Neural cell (in vitro differentiated cells): ENCODE measurements around the gene NUDT12. TPM values are rescaled to one million over a fixed set of nuclear protein-coding genes. Genes with fewer than 3 reads are reported as not detected.

Source experiments
- H2AFZ ChIP-seq: fragments of 200-600, 300-800 bp; sonication (generic), shearing (Covaris generic); 2 replicates; pipeline ENCODE4 v1.6.0; 2014; ENCODE audit warnings: low read depth, mild to moderate bottlenecking, antibody characterized with exemption, low read length, moderate library complexity
- H3F3A ChIP-seq: fragments of 200-600 bp; shearing (Covaris generic); 2 replicates; pipeline ENCODE4 v1.6.1; 2016; ENCODE audit warnings: mild to moderate bottlenecking, moderate library complexity, mixed read lengths, antibody characterized with exemption, low read length; ENCODE audit not compliant: insufficient read depth, poor library complexity, severe bottlenecking
- H3K27ac ChIP-seq: fragments of 200-600, 300-800 bp; sonication (generic), shearing (Covaris generic); 2 replicates; pipeline ENCODE4 v1.5.1; 2014; ENCODE audit warnings: mild to moderate bottlenecking, low read length, moderate library complexity
- H3K27me3 ChIP-seq: fragments of 300-800, 200-600 bp; sonication (generic), shearing (Covaris generic); 2 replicates; pipeline ENCODE4 v1.6.0; 2014; ENCODE audit warnings: mild to moderate bottlenecking, low read depth, low read length, moderate library complexity; ENCODE audit not compliant: insufficient read depth
- H3K36me3 ChIP-seq: fragments of 300-800, 200-600 bp; sonication (generic), shearing (Covaris generic); 2 replicates; pipeline ENCODE4 v1.5.1; 2014; ENCODE audit warnings: mild to moderate bottlenecking, antibody characterized with exemption, low read length, moderate library complexity; ENCODE audit not compliant: insufficient read depth
- H3K4me2 ChIP-seq: fragments of 300-800, 200-600 bp; sonication (generic), shearing (Covaris generic); 2 replicates; pipeline ENCODE4 v1.6.0; 2014; ENCODE audit warnings: mild to moderate bottlenecking, low read length
- H3K4me3 ChIP-seq: fragments of 300-800, 200-600 bp; sonication (generic), shearing (Covaris generic); 2 replicates; pipeline ENCODE4 v1.5.1; 2014; ENCODE audit warnings: mild to moderate bottlenecking, low read length, moderate library complexity
- H3K79me2 ChIP-seq: fragments of 200-600 bp; shearing (Covaris generic); replicated peaks from 2 replicates; pipeline ENCODE4 v1.6.0; 2014; ENCODE audit warnings: mild to moderate bottlenecking, low read length, moderate library complexity; ENCODE audit not compliant: insufficient read depth
- H3K9ac ChIP-seq: fragments of 300-800, 200-600 bp; sonication (generic), shearing (Covaris generic); 2 replicates; pipeline ENCODE4 v1.6.1; 2016; ENCODE audit warnings: mild to moderate bottlenecking, low read length, mixed read lengths
- H3K9me2 ChIP-seq: fragments of 200-600 bp; shearing (Covaris generic); 2 replicates; pipeline ENCODE4 v1.6.1; 2016; ENCODE audit warnings: mild to moderate bottlenecking, low read length, mixed read lengths; ENCODE audit not compliant: insufficient read depth
- H3K9me3 ChIP-seq: fragments of 200-600, 300-800 bp; sonication (generic), shearing (Covaris generic); 2 replicates; pipeline ENCODE4 v1.6.1; 2016; ENCODE audit warnings: mild to moderate bottlenecking, mixed run types, low read length, moderate library complexity, mixed read lengths
- H4K20me1 ChIP-seq: fragments of 200-600 bp; shearing (Covaris generic); 2 replicates; pipeline ENCODE4 v1.6.1; 2016; ENCODE audit warnings: mild to moderate bottlenecking, mixed run types; ENCODE audit not compliant: insufficient read depth
- CTCF ChIP-seq: fragments of 450-650 bp; IDR thresholded peaks from 2 replicates; pipeline ENCODE4 v1.5.1; 2014; ENCODE audit warnings: antibody characterized with exemption, mild to moderate bottlenecking, moderate library complexity; ENCODE audit not compliant: poor library complexity, severe bottlenecking
- EP300 ChIP-seq: fragments of 450-650 bp; conservative IDR thresholded peaks from 2 replicates; pipeline ENCODE4 v1.6.1; 2014; ENCODE audit warnings: antibody characterized with exemption, mild to moderate bottlenecking, moderate library complexity; ENCODE audit not compliant: poor library complexity, severe bottlenecking
- EZH2 ChIP-seq: fragments of 200-600, 300-800 bp; shearing (Covaris generic), sonication (generic); IDR thresholded peaks from 2 replicates; pipeline ENCODE4 v1.6.1; 2014; ENCODE audit warnings: antibody characterized with exemption, low read length, borderline replicate concordance, mild to moderate bottlenecking; ENCODE audit not compliant: insufficient read depth, poor library complexity, severe bottlenecking
- MXI1 ChIP-seq: fragments of 450-650 bp; conservative IDR thresholded peaks from 2 replicates; pipeline ENCODE4 v1.6.1; 2014; ENCODE audit warnings: antibody characterized with exemption, mild to moderate bottlenecking; ENCODE audit not compliant: poor library complexity, severe bottlenecking
- POLR2AphosphoS5 ChIP-seq: IDR thresholded peaks from 2 replicates; pipeline ENCODE4 v1.6.1; 2012
- RAD21 ChIP-seq: fragments of 450-650 bp; conservative IDR thresholded peaks from 2 replicates; pipeline ENCODE4 v1.6.1; 2014; ENCODE audit warnings: antibody characterized with exemption, mild to moderate bottlenecking, moderate library complexity
- REST ChIP-seq: IDR thresholded peaks from 2 replicates; pipeline ENCODE4 v1.6.1; 2012; ENCODE audit warnings: borderline replicate concordance
- SMC3 ChIP-seq: fragments of 450-650 bp; conservative IDR thresholded peaks from 2 replicates; pipeline ENCODE4 v1.6.1; 2014; ENCODE audit warnings: antibody characterized with exemption, mild to moderate bottlenecking, moderate library complexity; ENCODE audit not compliant: poor library complexity
- TAF1 ChIP-seq: IDR thresholded peaks from 2 replicates; pipeline ENCODE4 v1.6.1; 2012; ENCODE audit warnings: low read depth
- polyA plus RNA-seq: library from polyadenylated mRNA; depleted of rRNA; stranded (reverse); fragments of >200 nt; gene quantifications from 2 replicates; pipeline ENCODE4 v1.2.3, GENCODE V29; 2014

NUDT12 gene
- polyA plus RNA-seq, 1 donor from 2014 or later: 22.8 TPM

GRCh38 chr5:103569313-103570060 is 6.9 kb upstream of the NUDT12 start:
- no peak overlapping the region for H3K27ac ChIP-seq
- TF ChIP-seq POLR2AphosphoS5 (no peak), EZH2 (no peak), RAD21 (no peak), SMC3 (no peak), REST (no peak)
- H3K4me3 ChIP-seq: no peak overlapping the region
- no peaks in the 10 kb centered on the region for H3K36me3 ChIP-seq
- no peaks in the 10 kb centered on the region for H4K20me1 ChIP-seq
- H3K4me2 ChIP-seq: no peak overlapping the region
- H3K27me3 ChIP-seq: no peaks in the 10 kb centered on the region
- no peak overlapping the region for H3K9ac ChIP-seq
- no peaks in the 10 kb centered on the region for H3K79me2 ChIP-seq
- H2AFZ ChIP-seq: no peak overlapping the region
- no peaks in the 10 kb centered on the region for H3K9me2 ChIP-seq
- no peaks in the 10 kb centered on the region for H3K9me3 ChIP-seq
- no peaks in the 10 kb centered on the region for H3F3A ChIP-seq

DNA sequence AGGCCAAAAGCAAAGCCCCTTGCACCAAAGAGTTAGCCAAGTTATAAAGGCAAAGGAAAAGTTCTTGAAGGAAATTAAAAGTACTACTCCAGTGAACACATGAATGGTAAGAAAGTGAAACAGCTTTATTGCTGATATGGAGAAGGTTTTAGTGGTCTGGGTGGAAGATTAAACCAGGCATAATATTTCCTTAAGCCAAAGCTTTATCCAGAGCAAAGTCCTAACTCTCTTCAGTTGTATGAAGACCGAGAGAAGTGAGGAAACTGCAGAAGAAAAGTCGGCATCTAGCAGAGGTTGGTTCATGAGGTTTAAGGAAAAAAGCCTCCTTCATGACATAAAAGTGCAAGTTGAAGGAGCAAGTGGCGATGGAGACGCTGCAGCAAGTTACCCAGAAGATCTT is 3.1 kb upstream of the NUDT12 start:
- H3K4me2 ChIP-seq: no peak overlapping the region
- no peaks in the 10 kb centered on the region for H3K36me3 ChIP-seq

More for the DNA sequence above, 3.1 kb upstream of the NUDT12 start:
- Histone ChIP-seq H2AFZ (no peak overlapping the region), H3F3A (no peaks in the 10 kb centered on the region), H3K27me3 (no peaks in the 10 kb centered on the region), H3K9me2 (no peaks in the 10 kb centered on the region), H3K79me2 (peaks cover 8% of the 10 kb centered on the region), H3K27ac (no peak overlapping the region), H3K9ac (no peak overlapping the region), H3K4me3 (no peak overlapping the region), H3K9me3 (no peaks in the 10 kb centered on the region), H4K20me1 (no peaks in the 10 kb centered on the region)
- TF ChIP-seq TAF1 (no peak), RAD21 (no peak), MXI1 (no peak), EZH2 (no peak), REST (no peak), CTCF (no peak), EP300 (no peak)
